ENCODE measurements around the gene SDF4. TPM values are rescaled to one million over a fixed set of nuclear protein-coding genes. Genes with fewer than 3 reads are reported as not detected.

SDF4 gene
- total and polyA plus RNA-seq, 2 of the 8 experiments (the other 6 are each of a cell fraction or from before 2014, with no cell fraction given), result 45.5 to 75.6 TPM

DNA sequence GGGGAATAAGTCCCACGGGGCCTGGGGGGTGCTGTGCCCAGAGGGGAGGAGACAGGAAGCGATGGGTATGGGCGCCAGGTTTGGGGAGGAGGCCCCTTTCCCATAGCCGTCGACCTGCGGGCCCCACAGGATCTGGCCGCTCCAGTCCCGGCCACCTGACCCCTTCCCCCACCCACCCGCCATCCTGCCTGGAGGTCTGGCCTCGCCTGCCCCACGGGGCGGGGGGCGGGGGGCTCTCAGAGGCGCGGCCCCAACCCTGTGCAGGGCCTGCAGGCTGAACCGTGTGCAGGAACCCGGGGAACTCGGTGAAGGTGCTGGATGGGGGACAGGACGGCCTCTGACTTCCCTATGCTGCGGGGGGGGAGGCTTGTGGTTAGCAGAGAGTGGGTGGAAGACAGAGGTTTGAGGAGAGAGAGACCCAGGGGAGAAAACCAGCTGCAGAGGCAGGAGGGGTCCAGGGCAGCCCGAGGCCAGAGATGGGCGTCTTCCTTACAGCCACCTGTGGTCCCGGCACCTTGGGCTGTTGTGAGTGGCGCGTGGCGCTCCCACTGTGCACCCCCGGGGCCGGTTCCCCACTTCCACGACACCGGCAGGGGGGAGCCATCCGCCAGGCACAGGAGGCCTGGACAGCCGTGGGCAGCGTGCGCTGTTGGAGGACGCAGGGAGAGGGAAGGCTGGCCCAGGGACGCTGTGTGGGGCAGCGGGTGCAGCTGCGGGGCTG, 22.9 kb downstream of the SDF4 start (continued):
- TF ChIP-seq, protein P1, sequence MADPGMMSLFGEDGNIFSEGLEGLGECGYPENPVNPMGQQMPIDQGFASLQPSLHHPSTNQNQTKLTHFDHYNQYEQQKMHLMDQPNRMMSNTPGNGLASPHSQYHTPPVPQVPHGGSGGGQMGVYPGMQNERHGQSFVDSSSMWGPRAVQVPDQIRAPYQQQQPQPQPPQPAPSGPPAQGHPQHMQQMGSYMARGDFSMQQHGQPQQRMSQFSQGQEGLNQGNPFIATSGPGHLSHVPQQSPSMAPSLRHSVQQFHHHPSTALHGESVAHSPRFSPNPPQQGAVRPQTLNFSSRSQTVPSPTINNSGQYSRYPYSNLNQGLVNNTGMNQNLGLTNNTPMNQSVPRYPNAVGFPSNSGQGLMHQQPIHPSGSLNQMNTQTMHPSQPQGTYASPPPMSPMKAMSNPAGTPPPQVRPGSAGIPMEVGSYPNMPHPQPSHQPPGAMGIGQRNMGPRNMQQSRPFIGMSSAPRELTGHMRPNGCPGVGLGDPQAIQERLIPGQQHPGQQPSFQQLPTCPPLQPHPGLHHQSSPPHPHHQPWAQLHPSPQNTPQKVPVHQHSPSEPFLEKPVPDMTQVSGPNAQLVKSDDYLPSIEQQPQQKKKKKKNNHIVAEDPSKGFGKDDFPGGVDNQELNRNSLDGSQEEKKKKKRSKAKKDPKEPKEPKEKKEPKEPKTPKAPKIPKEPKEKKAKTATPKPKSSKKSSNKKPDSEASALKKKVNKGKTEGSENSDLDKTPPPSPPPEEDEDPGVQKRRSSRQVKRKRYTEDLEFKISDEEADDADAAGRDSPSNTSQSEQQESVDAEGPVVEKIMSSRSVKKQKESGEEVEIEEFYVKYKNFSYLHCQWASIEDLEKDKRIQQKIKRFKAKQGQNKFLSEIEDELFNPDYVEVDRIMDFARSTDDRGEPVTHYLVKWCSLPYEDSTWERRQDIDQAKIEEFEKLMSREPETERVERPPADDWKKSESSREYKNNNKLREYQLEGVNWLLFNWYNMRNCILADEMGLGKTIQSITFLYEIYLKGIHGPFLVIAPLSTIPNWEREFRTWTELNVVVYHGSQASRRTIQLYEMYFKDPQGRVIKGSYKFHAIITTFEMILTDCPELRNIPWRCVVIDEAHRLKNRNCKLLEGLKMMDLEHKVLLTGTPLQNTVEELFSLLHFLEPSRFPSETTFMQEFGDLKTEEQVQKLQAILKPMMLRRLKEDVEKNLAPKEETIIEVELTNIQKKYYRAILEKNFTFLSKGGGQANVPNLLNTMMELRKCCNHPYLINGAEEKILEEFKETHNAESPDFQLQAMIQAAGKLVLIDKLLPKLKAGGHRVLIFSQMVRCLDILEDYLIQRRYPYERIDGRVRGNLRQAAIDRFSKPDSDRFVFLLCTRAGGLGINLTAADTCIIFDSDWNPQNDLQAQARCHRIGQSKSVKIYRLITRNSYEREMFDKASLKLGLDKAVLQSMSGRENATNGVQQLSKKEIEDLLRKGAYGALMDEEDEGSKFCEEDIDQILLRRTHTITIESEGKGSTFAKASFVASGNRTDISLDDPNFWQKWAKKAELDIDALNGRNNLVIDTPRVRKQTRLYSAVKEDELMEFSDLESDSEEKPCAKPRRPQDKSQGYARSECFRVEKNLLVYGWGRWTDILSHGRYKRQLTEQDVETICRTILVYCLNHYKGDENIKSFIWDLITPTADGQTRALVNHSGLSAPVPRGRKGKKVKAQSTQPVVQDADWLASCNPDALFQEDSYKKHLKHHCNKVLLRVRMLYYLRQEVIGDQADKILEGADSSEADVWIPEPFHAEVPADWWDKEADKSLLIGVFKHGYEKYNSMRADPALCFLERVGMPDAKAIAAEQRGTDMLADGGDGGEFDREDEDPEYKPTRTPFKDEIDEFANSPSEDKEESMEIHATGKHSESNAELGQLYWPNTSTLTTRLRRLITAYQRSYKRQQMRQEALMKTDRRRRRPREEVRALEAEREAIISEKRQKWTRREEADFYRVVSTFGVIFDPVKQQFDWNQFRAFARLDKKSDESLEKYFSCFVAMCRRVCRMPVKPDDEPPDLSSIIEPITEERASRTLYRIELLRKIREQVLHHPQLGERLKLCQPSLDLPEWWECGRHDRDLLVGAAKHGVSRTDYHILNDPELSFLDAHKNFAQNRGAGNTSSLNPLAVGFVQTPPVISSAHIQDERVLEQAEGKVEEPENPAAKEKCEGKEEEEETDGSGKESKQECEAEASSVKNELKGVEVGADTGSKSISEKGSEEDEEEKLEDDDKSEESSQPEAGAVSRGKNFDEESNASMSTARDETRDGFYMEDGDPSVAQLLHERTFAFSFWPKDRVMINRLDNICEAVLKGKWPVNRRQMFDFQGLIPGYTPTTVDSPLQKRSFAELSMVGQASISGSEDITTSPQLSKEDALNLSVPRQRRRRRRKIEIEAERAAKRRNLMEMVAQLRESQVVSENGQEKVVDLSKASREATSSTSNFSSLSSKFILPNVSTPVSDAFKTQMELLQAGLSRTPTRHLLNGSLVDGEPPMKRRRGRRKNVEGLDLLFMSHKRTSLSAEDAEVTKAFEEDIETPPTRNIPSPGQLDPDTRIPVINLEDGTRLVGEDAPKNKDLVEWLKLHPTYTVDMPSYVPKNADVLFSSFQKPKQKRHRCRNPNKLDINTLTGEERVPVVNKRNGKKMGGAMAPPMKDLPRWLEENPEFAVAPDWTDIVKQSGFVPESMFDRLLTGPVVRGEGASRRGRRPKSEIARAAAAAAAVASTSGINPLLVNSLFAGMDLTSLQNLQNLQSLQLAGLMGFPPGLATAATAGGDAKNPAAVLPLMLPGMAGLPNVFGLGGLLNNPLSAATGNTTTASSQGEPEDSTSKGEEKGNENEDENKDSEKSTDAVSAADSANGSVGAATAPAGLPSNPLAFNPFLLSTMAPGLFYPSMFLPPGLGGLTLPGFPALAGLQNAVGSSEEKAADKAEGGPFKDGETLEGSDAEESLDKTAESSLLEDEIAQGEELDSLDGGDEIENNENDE (IDR thresholded peaks at IDR 0.05; ENCODE audit: insufficient replicate concordance, low read length), result no peak
- TF ChIP-seq, protein P2, sequence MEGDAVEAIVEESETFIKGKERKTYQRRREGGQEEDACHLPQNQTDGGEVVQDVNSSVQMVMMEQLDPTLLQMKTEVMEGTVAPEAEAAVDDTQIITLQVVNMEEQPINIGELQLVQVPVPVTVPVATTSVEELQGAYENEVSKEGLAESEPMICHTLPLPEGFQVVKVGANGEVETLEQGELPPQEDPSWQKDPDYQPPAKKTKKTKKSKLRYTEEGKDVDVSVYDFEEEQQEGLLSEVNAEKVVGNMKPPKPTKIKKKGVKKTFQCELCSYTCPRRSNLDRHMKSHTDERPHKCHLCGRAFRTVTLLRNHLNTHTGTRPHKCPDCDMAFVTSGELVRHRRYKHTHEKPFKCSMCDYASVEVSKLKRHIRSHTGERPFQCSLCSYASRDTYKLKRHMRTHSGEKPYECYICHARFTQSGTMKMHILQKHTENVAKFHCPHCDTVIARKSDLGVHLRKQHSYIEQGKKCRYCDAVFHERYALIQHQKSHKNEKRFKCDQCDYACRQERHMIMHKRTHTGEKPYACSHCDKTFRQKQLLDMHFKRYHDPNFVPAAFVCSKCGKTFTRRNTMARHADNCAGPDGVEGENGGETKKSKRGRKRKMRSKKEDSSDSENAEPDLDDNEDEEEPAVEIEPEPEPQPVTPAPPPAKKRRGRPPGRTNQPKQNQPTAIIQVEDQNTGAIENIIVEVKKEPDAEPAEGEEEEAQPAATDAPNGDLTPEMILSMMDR (IDR thresholded peaks at IDR 0.05; ENCODE audit: control extremely low read depth in 1 of 3, insufficient read depth in 1 of 3, low read depth in 1 of 3, low read length in 3 of 3), result no peak
- TF ChIP-seq KDM4A (IDR thresholded peaks at IDR 0.05; ENCODE audit: low read depth, low read length, severe bottlenecking), result no peak
- TF ChIP-seq ZNF274 (IDR thresholded peaks at IDR 0.05; ENCODE audit: borderline replicate concordance, extremely low read depth, low read length), result no peak
- TF ChIP-seq TAF1 (IDR thresholded peaks at IDR 0.05; ENCODE audit: low read depth, low read length), result no peak
- TF ChIP-seq SUZ12 (IDR thresholded peaks at IDR 0.05; ENCODE audit: low read length), result no peak
- no peak for TF ChIP-seq CHD2 (IDR thresholded peaks at IDR 0.05; ENCODE audit: low read length)

All from H1 (cell line).